Ovary (tissue), 9 donors: ENCODE data around the gene OPRD1. TPM values are rescaled to one million over a fixed set of nuclear protein-coding genes. Genes with fewer than 3 reads are reported as not detected.

ENCODE experiments used
- DNase-seq, 5 donors: peaks; one replicate each; pipeline ENCODE4 v3.0.0-alpha.2; 2019 to 2020
- H3K27ac ChIP-seq, 2 donors: fragments of 200-600 bp; one replicate each; pipeline versions ENCODE4 v1.5.1 to v1.8.0; 2019 to 2022
- H3K27me3 ChIP-seq: fragments of 200-600 bp; one replicate; pipeline ENCODE4 v1.8.0; 2022
- H3K36me3 ChIP-seq: fragments of 200-600 bp; sonication (generic); one replicate; pipeline ENCODE4 v1.5.1; 2019
- H3K4me1 ChIP-seq: one replicate; pipeline ENCODE4 v1.8.1; 2013; ENCODE audit warnings: mild to moderate bottlenecking, moderate library complexity; ENCODE audit not compliant: insufficient read depth
- H3K4me3 ChIP-seq: fragments of 200-600 bp; sonication (generic); one replicate; pipeline ENCODE4 v1.5.1; 2017
- H3K9me3 ChIP-seq, 2 donors: fragments of 200-600 bp in 1 of 2; sonication (generic) in 1 of 2; one replicate each; pipeline versions ENCODE4 v1.5.1 to v1.8.1; 2013 to 2019; ENCODE audit warnings: mild to moderate bottlenecking in 1 of 2, moderate library complexity in 1 of 2
- EP300 ChIP-seq: sonication (generic); formaldehyde crosslinking; IDR thresholded peaks from one replicate; pipeline ENCODE4 v1.6.1; 2017; ENCODE audit warnings: antibody characterized with exemption
- POLR2A ChIP-seq: fragments of 450-650 bp; IDR thresholded peaks from one replicate; pipeline ENCODE4 v1.6.1; 2017; ENCODE audit warnings: antibody characterized with exemption, mild to moderate bottlenecking, moderate library complexity
- WGBS, 3 donors: extraction: QIAGEN DNeasy Blood & Tissue Kit in 1 of 3; methylation state at CpG; one replicate each; pipeline versions ENCODE4 v1.1.5 to v1.1.7; 2013 to 2017; 5-methylcytosine and 5-hydroxymethylcytosine counted together
- intact Hi-C, 4 donors: fragments of 100-400 bp; cut with DNase I; formaldehyde crosslinking; loops; one replicate each; pipeline versions ENCODE4 v1.11.0 to v1.15.1; 2022 to 2023
- polyA plus RNA-seq, 2 donors: library from polyadenylated mRNA; stranded (reverse); fragments of 200-250 nt in 1 of 2; fragments of 350-450 nt in 1 of 2; fragmentation: Illumina TruSeq in 1 of 2; extraction: RNeasy Lipid Tissue Mini Kit (QIAGEN cat#74804) in 1 of 2; gene quantifications; one replicate each; pipeline ENCODE4 v1.2.3, GENCODE V29; 2013 to 2014
- total RNA-seq, 7 donors: library from RNA; depleted of rRNA in 2 of 7; stranded (reverse); fragments of >200 nt in 2 of 7; fragmentation: NEBNext Ultra II Directional in 3 of 7; extraction: Animal tissue kit (Norgen Biotek cat#: 25700) in 3 of 7; gene quantifications; one replicate each; pipeline versions ENCODE4 v1.1.0 to v1.2.4, GENCODE V29; 2016 to 2023
- TF ChIP-seq, protein P1 (sequence below), 3 donors: fragments of 450-650 bp in 2 of 3; fragments of 200-600 bp in 1 of 3; IDR thresholded peaks; one replicate each; pipeline versions ENCODE4 v1.5.1 to v1.8.0; 2016 to 2022; ENCODE audit warnings: antibody characterized with exemption in 3 of 3, mild to moderate bottlenecking in 1 of 3
- donor health status: DM: no; HTN: no; CAD: no; lungs with moderate emphysema.
- donor health status: DM: no; HTN: no; CAD: no.
- donor health status: Bipolar disorder and iron deficiency.
- donor health status: DM: yes; HTN: yes; CAD: no.
- donor health status: DM: no; HTN: no; CAD: no.
- donor health status: DM: yes; HTN: yes; CAD: no.

OPRD1 gene
- total and polyA plus RNA-seq, 9 donors, result 0.02 TPM; not detected in 8

DNA sequence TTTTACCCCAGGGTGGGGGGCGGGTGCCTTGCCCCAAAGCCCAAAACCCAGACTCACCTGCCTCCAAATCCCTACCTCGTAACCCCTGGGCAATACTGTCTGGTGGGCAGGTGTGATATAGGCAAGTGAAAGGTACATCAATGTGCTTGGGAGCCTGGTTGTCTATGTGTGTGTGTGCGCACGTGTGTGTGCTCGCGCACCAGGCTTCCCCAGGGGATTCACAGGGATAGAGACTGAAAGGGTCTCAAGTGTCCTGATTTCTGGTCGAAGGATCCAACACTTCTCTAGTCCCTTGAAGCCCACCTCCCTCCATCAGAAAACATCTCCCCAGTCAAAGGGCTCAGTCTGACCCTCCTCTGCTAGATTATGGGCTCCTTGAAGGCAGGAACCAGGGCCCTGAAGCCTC, 73.5 kb downstream of the OPRD1 start:
- peaks cover 10% of the 10 kb centered on the region for H3K4me1 ChIP-seq
- no peaks in the 10 kb centered on the region for H3K9me3 ChIP-seq
- no peak overlapping the region for H3K4me3 ChIP-seq
- no peaks in the 10 kb centered on the region for H3K36me3 ChIP-seq
- DNase-seq, result no peak
- WGBS, 3 donors, result 79 to 83% (median 80%) methylated on average over 7 of the region's 7 CpGs
- no peaks in the 10 kb centered on the region for H3K27me3 ChIP-seq
- peak overlapping the region in 1 of 2 donors; percentile 39 for H3K27ac ChIP-seq
- no peak for TF ChIP-seq POLR2A
- TF ChIP-seq EP300, result no peak
- TF ChIP-seq, protein P1, sequence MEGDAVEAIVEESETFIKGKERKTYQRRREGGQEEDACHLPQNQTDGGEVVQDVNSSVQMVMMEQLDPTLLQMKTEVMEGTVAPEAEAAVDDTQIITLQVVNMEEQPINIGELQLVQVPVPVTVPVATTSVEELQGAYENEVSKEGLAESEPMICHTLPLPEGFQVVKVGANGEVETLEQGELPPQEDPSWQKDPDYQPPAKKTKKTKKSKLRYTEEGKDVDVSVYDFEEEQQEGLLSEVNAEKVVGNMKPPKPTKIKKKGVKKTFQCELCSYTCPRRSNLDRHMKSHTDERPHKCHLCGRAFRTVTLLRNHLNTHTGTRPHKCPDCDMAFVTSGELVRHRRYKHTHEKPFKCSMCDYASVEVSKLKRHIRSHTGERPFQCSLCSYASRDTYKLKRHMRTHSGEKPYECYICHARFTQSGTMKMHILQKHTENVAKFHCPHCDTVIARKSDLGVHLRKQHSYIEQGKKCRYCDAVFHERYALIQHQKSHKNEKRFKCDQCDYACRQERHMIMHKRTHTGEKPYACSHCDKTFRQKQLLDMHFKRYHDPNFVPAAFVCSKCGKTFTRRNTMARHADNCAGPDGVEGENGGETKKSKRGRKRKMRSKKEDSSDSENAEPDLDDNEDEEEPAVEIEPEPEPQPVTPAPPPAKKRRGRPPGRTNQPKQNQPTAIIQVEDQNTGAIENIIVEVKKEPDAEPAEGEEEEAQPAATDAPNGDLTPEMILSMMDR (IDR thresholded peaks at IDR 0.05), result no peak
- intact Hi-C loops, result loop anchor here in 3 of 4 donors (2.0 to 10.0 kb wide), 4 partner anchors 143 to 239 kb away; partner anchors contain the start of gene TMEM200B (in 3 of the 3)

DNA sequence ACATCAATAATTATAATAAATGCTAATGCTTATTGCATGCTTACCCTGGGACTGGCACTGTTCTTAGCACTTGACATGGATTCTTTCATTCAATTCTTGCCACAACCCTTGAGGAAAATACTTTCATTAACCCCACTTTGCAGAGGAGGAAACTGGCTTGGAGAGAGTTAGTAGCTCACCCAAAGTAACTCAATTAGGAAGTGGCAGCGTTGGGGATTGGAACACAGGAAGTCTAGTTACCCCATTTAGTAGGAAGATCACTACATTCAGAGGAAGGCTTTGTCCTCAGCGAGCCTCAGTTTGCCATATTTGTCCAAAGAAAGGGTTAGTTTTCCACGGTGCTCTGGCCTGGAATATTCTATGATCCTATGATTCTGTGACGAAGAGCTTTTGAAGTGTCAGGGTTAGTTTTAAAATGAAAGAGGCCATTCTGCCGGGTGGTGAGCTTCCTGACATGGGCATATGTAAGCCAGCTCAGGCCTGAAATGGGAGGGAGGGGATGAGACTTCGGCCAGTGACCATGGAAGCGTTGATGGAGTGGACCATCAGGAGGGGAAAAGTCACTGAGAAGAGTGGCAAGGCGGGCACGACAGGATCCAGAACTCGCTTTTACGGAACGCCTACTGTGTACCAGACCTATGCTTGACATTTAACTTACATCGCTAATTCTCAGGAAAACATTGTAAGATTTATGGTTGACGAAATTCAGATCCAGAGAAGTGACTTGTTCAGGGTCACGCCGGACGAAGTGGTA, 74.2 kb downstream of the OPRD1 start:
- Histone ChIP-seq H3K27me3 (no peaks in the 10 kb centered on the region), H3K4me3 (peak overlapping the region; percentile 72), H3K4me1 (peaks cover 10% of the 10 kb centered on the region), H3K36me3 (no peaks in the 10 kb centered on the region), H3K9me3 (no peaks in the 10 kb centered on the region), H3K27ac (peak overlapping the region in 1 of 2 donors; percentile 39)
- intact Hi-C loops, result loop anchor here in 3 of 4 donors (2.0 to 10.0 kb wide), 4 partner anchors 143 to 239 kb away; partner anchors contain the start of gene TMEM200B (in 3 of the 3)
- WGBS, 3 donors, result 70 to 75% (median 72%) methylated on average over 17 of the region's 17 CpGs
- TF ChIP-seq POLR2A (no peak), EP300 (no peak)
- TF ChIP-seq, protein P1 (IDR thresholded peaks at IDR 0.05), result no peak
- DNase-seq, result no peak

DNA sequence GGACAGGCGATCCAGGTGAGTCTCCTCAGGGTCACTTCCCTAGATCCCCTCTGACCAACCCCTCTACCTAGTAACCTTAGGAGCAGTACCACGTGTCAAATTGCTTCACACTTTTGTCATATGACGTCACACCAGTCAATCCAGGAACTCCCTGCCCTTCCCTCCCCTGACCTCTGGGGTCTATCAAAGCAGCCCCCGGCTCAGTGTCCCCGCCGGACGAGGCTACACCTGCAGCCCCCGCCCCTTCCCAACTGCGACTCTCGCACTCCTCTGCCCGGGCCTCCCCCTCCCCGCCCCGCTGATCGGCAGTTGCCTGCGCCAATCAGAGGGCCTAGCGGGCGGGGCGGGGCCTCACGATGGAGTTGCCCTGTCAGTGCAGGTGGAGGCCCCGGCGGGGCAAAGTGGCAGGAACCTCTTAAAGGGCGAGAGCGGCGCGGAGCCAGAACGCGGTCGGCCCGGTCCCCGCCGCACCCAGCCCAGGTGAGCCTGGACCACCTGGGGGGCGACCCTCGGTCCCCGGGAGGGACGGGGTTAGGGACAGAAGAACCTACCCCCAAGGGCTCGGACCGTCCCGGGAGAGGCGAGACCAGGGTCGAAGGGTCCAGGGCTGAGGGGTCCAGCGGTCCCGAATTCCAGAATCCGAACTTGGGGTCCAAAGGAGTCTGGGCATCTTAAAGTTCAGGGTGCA, 74.9 kb downstream of the OPRD1 start:
- TF ChIP-seq, protein P1 (IDR thresholded peaks at IDR 0.05), result no peak
- peak; percentile 44 for TF ChIP-seq POLR2A
- no peaks in the 10 kb centered on the region for H3K36me3 ChIP-seq
- 3 to 4% (median 3%) methylated on average over 43 of the region's 43 CpGs for WGBS, 3 donors
- intact Hi-C loops, result loop anchor here in 3 of 4 donors (5.0 to 10.0 kb wide), 3 partner anchors 145 to 238 kb away; partner anchors contain the start of gene TMEM200B (in 3 of the 3)
- peak overlapping the region; percentile 39 to 46 for H3K27ac ChIP-seq
- peak overlapping the region; percentile 72 for H3K4me3 ChIP-seq
- peaks cover 10% of the 10 kb centered on the region for H3K4me1 ChIP-seq
- DNase-seq, result peak; percentile 83 to 88 (median 86)
- H3K9me3 ChIP-seq, result no peaks in the 10 kb centered on the region
- H3K27me3 ChIP-seq, result no peaks in the 10 kb centered on the region

DNA sequence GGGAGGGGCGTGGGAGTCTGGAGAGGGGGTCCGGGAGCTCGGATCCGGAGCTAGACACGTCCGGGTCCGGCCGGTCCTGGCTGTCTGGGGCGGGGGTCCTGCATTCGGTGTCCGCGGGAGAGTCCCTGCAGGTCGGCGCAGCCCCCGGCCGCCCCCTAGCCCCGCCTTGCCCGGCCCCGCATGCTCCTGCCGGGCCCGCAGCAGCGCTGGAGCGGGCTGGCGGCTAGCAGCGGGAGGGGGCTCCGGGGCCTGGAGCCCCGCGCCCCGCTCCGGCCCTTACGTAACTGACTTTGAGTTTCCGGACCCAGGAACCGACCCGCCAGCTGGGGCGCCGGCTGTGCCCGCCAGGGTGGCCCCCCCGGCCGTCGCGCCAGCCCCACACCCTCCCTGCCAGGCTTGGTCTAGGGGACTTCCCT, 75.5 kb downstream of the OPRD1 start:
- no peaks in the 10 kb centered on the region for H3K36me3 ChIP-seq
- peak; percentile 44 to 63 (median 63) for DNase-seq
- H3K27me3 ChIP-seq, result no peaks in the 10 kb centered on the region
- peaks cover 8% of the 10 kb centered on the region for H3K4me1 ChIP-seq
- TF ChIP-seq POLR2A, result peak; percentile 9
- TF ChIP-seq, protein P1 (IDR thresholded peaks at IDR 0.05), result no peak
- TF ChIP-seq EP300, result no peak
- peak overlapping the region; percentile 72 for H3K4me3 ChIP-seq
- 0 to 1% (median 1%) methylated on average over 16 to 41 of the region's 41 CpGs for WGBS, 3 donors
- peak overlapping the region; percentile 39 to 46 for H3K27ac ChIP-seq
- no peaks in the 10 kb centered on the region for H3K9me3 ChIP-seq
- intact Hi-C loops, result loop anchor here in 3 of 4 donors (5.0 to 10.0 kb wide), 3 partner anchors 145 to 237 kb away; partner anchors contain the start of gene TMEM200B (in 3 of the 3)
